Progenitor cell of endocrine pancreas (in vitro differentiated cells): ENCODE results near the gene NLRC5. TPM values are rescaled to one million over a fixed set of nuclear protein-coding genes. Genes with fewer than 3 reads are reported as not detected.

Experiments
- DNase-seq: peaks from one replicate; pipeline ENCODE4 v3.0.0; 2021; ENCODE audit warnings: low spot score; ENCODE audit not compliant: unreplicated experiment
- H3K27ac Mint-ChIP-seq: 2 replicates; pipeline ENCODE4 v1.8.0; 2021; ENCODE audit warnings: mild to moderate bottlenecking, moderate library complexity, mixed read lengths
- H3K27me3 Mint-ChIP-seq: 2 replicates; pipeline ENCODE4 v1.8.0; 2021; ENCODE audit warnings: mixed read lengths
- H3K36me3 Mint-ChIP-seq: 2 replicates; pipeline ENCODE4 v1.8.0; 2022; ENCODE audit warnings: mixed read lengths; ENCODE audit not compliant: insufficient read depth
- H3K4me1 Mint-ChIP-seq: 2 replicates; pipeline ENCODE4 v1.8.0; 2021; ENCODE audit warnings: low read depth, mixed read lengths
- H3K4me3 Mint-ChIP-seq: 2 replicates; pipeline ENCODE4 v1.8.0; 2021; ENCODE audit warnings: low read depth, mild to moderate bottlenecking, moderate library complexity, mixed read lengths
- H3K9me3 Mint-ChIP-seq: 2 replicates; pipeline ENCODE4 v1.8.0; 2021; ENCODE audit warnings: low read depth, mixed read lengths
- total RNA-seq: library from RNA; stranded (reverse); gene quantifications from 2 replicates; pipeline ENCODE4 v1.2.1, GENCODE V29; 2021
- TF ChIP-seq, protein P1 (sequence below): fragments of 200-600 bp; sonication (generic); IDR thresholded peaks from one replicate; pipeline ENCODE4 v1.5.0; 2021; ENCODE audit warnings: antibody characterized with exemption, mild to moderate bottlenecking; ENCODE audit not compliant: unreplicated experiment

The NLRC5 gene
- total RNA-seq, 1 donor from 2014 or later, result not detected

DNA sequence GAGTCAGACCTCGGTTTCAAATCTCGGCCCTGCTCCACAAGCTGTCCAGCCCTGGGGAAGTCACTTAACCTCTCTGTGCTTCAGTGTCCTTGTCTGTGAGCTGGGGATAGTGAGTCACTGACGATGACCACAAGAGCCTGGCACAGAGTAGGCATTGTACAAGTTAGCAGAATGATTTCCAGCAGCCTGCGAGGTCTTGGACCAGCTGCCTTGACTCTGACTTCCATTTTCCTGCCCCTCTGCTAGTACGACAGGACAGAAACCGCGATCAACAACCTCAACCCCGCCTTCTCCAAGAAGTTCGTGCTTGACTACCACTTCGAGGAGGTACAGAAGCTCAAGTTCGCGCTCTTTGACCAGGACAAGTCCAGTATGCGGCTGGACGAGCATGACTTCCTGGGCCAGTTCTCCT lies 123.7 kb downstream of the NLRC5 start:
- no peaks in the 10 kb centered on the region for H3K36me3 Mint-ChIP-seq
- H3K4me3 Mint-ChIP-seq, result no peak overlapping the region
- TF ChIP-seq, protein P1, sequence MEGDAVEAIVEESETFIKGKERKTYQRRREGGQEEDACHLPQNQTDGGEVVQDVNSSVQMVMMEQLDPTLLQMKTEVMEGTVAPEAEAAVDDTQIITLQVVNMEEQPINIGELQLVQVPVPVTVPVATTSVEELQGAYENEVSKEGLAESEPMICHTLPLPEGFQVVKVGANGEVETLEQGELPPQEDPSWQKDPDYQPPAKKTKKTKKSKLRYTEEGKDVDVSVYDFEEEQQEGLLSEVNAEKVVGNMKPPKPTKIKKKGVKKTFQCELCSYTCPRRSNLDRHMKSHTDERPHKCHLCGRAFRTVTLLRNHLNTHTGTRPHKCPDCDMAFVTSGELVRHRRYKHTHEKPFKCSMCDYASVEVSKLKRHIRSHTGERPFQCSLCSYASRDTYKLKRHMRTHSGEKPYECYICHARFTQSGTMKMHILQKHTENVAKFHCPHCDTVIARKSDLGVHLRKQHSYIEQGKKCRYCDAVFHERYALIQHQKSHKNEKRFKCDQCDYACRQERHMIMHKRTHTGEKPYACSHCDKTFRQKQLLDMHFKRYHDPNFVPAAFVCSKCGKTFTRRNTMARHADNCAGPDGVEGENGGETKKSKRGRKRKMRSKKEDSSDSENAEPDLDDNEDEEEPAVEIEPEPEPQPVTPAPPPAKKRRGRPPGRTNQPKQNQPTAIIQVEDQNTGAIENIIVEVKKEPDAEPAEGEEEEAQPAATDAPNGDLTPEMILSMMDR, result no peak
- DNase-seq, result no peak
- H3K27ac Mint-ChIP-seq, result no peak overlapping the region
- no peaks in the 10 kb centered on the region for H3K9me3 Mint-ChIP-seq
- peaks cover 3% of the 10 kb centered on the region for H3K4me1 Mint-ChIP-seq
- no peaks in the 10 kb centered on the region for H3K27me3 Mint-ChIP-seq

DNA sequence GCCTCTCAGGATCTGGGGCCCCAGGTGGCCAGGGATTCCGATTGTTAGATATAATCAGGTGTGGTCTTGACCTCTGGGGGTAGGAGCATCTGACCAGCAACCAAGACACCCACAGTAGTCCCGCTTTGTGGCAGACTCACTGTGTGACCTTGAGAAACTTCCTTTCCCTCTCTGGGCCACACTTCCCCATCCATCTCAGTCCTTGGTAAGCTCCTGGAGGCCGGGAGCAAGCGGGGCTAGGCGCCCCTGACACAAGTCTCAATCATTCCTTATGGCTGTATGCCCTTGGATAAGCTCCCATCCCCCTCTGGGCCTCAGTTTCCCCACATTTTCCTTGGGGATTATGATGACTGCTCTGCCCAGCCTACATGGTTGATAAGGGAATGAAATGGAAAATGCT lies 124.3 kb downstream of the NLRC5 start:
- no peaks in the 10 kb centered on the region for H3K36me3 Mint-ChIP-seq
- peaks cover 3% of the 10 kb centered on the region for H3K4me1 Mint-ChIP-seq
- H3K27ac Mint-ChIP-seq, result no peak overlapping the region
- no peak for DNase-seq
- TF ChIP-seq, protein P1, result no peak
- no peak overlapping the region for H3K4me3 Mint-ChIP-seq
- no peaks in the 10 kb centered on the region for H3K27me3 Mint-ChIP-seq
- H3K9me3 Mint-ChIP-seq, result no peaks in the 10 kb centered on the region

DNA sequence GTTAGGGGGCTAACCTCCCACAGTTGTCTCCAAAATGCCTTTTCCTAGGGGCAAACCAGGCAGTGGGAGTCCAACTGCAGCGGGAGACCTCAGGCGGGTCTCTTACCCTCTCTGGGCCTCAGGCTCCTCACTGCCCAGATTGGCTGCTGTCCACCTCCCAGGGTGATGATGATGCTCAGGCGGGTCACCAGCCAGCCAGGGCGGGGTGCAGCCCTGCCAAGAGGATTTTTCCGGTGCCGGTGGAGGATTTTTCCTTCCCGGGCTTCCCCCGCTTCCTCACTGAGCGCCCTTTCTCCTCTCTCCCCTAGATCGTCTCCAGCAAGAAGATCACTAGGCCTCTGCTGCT lies 125.8 kb downstream of the NLRC5 start:
- H3K27ac Mint-ChIP-seq, result no peak overlapping the region
- H3K4me1 Mint-ChIP-seq, result peaks cover 3% of the 10 kb centered on the region
- no peaks in the 10 kb centered on the region for H3K27me3 Mint-ChIP-seq
- TF ChIP-seq, protein P1, result no peak
- H3K9me3 Mint-ChIP-seq, result no peaks in the 10 kb centered on the region
- no peaks in the 10 kb centered on the region for H3K36me3 Mint-ChIP-seq
- no peak overlapping the region for H3K4me3 Mint-ChIP-seq
- no peak for DNase-seq

DNA sequence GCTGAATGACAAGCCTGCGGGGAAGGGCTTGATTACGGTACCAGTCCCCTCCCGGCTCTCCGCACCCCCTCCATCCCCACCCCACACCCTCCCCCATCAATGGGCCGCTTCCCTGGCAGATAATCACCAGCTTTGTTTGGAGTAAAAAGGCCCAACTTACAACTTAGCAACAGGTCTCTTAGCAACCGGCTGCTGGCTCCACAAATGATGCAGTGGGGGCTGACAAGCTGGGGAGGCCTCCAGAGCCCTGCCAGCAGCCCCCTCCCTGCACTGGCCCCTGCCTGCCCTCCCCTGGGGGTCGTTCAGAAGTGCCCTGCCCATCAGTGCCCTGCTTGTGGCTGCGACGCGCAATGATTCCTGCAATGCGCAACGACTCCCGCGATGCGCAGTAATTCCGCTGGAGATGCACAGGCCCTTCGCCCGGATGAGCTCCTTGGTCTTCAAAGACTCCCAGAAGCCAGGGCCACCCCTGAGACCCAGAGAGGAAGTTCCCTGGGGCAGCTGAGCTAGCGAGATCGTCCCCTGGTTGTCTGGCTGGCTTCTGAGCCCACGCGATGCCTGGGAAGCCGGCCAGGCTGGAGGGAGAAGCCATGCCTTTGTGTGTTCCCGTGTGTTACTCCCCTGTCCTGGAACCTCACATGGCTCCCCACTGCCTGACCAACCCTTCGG lies 126.3 kb downstream of the NLRC5 start:
- no peaks in the 10 kb centered on the region for H3K36me3 Mint-ChIP-seq
- TF ChIP-seq, protein P1, result no peak
- no peak overlapping the region for H3K27ac Mint-ChIP-seq
- no peaks in the 10 kb centered on the region for H3K27me3 Mint-ChIP-seq
- peaks cover 3% of the 10 kb centered on the region for H3K4me1 Mint-ChIP-seq
- no peak overlapping the region for H3K4me3 Mint-ChIP-seq
- no peaks in the 10 kb centered on the region for H3K9me3 Mint-ChIP-seq
- DNase-seq, result no peak

DNA sequence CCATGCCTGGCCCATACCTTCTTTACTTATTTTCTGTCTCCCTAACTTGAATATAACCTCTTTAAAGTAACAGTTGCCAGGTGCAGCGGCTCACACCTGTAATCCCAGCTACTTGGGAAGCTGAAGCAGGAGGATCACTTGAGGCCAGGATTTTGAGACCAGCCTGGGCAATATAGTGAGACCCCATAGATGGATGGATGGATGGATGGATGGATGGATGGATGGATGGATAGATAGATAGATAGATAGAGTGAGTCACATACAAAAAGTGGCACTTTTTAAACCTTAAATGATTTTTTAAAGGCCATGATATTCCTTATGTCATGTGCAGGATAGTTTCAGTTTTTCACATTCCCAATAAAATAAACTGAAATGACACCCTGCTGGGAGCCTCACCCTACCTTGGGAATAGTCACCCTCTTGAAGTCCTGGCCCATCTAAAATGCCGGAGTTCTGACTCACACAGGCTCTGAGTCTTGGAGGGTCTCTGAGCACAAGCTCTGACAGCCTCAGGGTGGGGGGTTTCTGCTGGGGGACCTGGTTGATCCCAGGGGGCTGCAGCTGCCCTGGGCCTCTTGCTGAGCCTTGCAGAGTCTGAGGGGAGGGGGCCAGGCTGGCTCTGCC lies 129.2 kb downstream of the NLRC5 start:
- Mint-ChIP-seq H3K4me1 (peaks cover 3% of the 10 kb centered on the region), H3K27ac (no peak overlapping the region), H3K36me3 (no peaks in the 10 kb centered on the region), H3K27me3 (no peaks in the 10 kb centered on the region), H3K4me3 (no peak overlapping the region), H3K9me3 (no peaks in the 10 kb centered on the region)
- DNase-seq, result no peak
- TF ChIP-seq, protein P1, result no peak
